Muscle layer of duodenum (tissue), 2 donors: Measurements from ENCODE around the gene SEC14L3.

ENCODE experiments used
- H3K27ac ChIP-seq: one replicate; pipeline ENCODE4 v1.7.0; 2013; ENCODE audit warnings: mild to moderate bottlenecking, low read length
- H3K27me3 ChIP-seq: one replicate; pipeline ENCODE4 v1.7.0; 2013; ENCODE audit warnings: low read depth, mild to moderate bottlenecking, control low read depth, low read length
- H3K36me3 ChIP-seq, 2 donors: one replicate each; pipeline ENCODE4 v1.7.0; 2013; ENCODE audit warnings: low read length in 2 of 2, control low read depth in 1 of 2, mild to moderate bottlenecking in 1 of 2; ENCODE audit not compliant: insufficient read depth in 2 of 2, control insufficient read depth in 1 of 2
- H3K4me1 ChIP-seq, 2 donors: one replicate each; pipeline ENCODE4 v1.7.0; 2013; ENCODE audit warnings: low read length in 2 of 2, mild to moderate bottlenecking in 2 of 2, control low read depth in 1 of 2, moderate library complexity in 1 of 2; ENCODE audit not compliant: insufficient read depth in 2 of 2, control insufficient read depth in 1 of 2
- H3K4me3 ChIP-seq, 2 donors: one replicate each; pipeline ENCODE4 v1.7.0; 2013; ENCODE audit warnings: low read length in 2 of 2, low read depth in 1 of 2, mild to moderate bottlenecking in 1 of 2
- H3K9me3 ChIP-seq, 2 donors: one replicate each; pipeline ENCODE4 v1.7.0; 2013; ENCODE audit warnings: low read length in 2 of 2, control low read depth in 1 of 2, mild to moderate bottlenecking in 1 of 2; ENCODE audit not compliant: control insufficient read depth in 1 of 2
- donor health status: healthy.

The SEC14L3 gene

DNA sequence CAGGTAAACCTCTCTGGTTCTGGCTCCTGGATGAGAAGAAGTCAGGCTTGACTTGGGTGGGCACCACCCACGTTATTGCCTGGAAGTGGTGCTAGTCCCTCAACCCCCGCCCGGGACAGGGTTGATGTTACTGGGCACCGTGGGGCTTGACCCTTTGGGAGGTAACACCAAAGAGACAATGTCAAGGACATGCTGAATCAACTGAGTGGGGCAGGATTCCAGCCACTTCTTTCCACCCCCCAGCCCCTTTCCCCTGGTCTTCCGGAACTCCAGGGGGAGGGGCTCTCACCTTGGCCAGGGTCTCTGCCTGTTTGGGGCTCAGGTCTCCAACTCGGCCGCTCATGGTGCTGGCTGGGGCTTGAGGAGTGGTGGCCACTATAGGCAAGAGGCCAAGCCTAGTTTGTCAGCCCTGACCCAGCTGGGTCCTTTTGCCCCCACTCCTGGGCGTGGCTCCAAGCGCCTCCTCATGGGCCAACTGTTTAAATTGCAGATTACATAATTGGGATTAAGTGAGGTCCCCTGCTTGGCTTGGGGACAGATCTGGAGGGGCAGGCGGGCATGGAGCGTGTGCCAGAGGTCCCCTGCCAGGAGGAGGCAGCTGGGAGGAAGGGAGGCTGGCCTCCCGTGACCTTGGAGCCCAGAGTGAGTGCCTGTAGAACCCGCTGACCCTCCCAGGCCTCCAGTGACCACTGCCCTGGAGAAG lies at the start of gene SEC14L3:
TSS of gene SEC14L3 (minus strand) at position 402 of the 703 bp plus-strand sequence. CDS start at position 343, 59 bp downstream.
- no peak within 1 kb of the TSS for H3K27ac ChIP-seq
- no peaks in the 10 kb centered on the region for H3K36me3 ChIP-seq
- no peaks in the 10 kb centered on the region for H3K9me3 ChIP-seq
- peaks cover 5% of the 10 kb centered on the region for H3K27me3 ChIP-seq
- H3K4me1 ChIP-seq = no peaks in the 10 kb centered on the region
- no peak within 1 kb of the TSS for H3K4me3 ChIP-seq

- Histone ChIP-seq H3K9me3 (no peaks in the 10 kb centered on the region), H3K4me3 (no peak overlapping the region), H3K27me3 (no peaks in the 10 kb centered on the region), H3K36me3 (no peaks in the 10 kb centered on the region), H3K4me1 (no peaks in the 10 kb centered on the region), H3K27ac (no peak overlapping the region)
Observed at GRCh38 chr22:30519842-30520425, 48.1 kb upstream of the SEC14L3 start.

DNA sequence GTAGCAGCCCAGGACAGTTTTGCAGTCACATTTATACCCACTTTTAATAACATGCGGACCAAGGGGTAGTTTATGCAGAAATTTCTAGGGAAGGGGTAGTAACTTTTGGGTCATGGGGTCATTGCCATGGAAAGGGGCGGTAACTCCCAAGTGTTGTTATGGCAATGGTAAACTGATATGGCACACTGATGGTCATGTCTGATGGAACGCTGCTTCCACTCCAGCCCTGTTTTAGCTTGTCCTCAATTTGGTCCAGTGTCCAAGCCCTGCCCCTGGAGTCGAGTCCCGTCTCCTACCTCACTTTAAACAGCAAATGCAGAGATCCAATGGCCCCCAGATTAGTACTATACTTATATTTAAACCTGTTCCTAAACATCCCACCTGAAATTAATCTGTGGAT lies 44.9 kb upstream of the SEC14L3 start:
- H3K27ac ChIP-seq = no peak overlapping the region
- H3K4me1 ChIP-seq = no peaks in the 10 kb centered on the region
- no peaks in the 10 kb centered on the region for H3K36me3 ChIP-seq
- H3K27me3 ChIP-seq = no peaks in the 10 kb centered on the region
- no peak overlapping the region for H3K4me3 ChIP-seq
- peaks cover 0 to 3% of the 10 kb centered on the region in 2 donors for H3K9me3 ChIP-seq

DNA sequence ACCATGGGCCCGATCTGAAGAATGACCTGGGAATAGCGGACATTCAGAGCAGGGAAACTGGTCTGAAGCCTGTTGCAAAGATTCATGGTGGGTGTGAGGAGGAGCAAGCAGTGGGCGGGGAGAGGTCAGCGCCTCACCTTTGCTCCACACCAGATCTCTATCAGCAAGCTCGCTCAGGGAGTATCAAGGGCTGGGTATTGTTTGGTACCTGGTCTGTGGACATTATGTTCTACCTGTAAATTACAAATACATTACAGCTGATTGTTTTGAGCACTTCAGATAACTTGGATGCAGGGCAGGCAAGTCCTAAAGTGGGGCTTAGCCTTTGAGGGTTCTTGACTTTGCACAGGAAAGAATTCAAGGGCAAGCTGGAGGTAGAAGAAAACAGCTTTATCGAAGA lies 44.5 kb upstream of the SEC14L3 start:
- Histone ChIP-seq H3K36me3 (no peaks in the 10 kb centered on the region), H3K27me3 (no peaks in the 10 kb centered on the region), H3K4me1 (no peaks in the 10 kb centered on the region), H3K4me3 (no peak overlapping the region), H3K27ac (no peak overlapping the region), H3K9me3 (peaks cover 0 to 3% of the 10 kb centered on the region in 2 donors)

DNA sequence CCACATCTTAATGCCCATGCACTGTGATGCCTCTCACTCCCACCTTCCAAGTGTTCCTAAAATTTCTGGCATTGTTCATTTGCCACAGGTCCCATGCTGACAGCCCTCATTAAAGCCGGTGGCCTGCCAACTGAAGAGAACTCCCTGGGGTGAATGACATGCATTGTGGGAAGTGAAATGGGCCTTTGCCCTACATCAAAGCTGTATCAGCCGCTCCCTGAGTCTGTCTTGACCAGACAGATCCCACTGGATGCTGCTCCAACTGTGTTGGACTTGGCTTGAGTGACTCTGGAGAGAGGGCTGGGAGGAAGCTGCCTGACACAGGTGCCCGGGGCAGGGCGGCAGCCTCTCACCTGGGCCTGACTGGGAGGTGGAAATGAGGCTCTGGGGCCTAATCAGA lies 42.4 kb upstream of the SEC14L3 start:
- no peaks in the 10 kb centered on the region for H3K4me1 ChIP-seq
- no peak overlapping the region for H3K4me3 ChIP-seq
- no peaks in the 10 kb centered on the region for H3K36me3 ChIP-seq
- H3K27ac ChIP-seq = no peak overlapping the region
- H3K9me3 ChIP-seq = peaks cover 0 to 3% of the 10 kb centered on the region in 2 donors
- no peaks in the 10 kb centered on the region for H3K27me3 ChIP-seq

GRCh38 chr22:30513462-30513861 lies 41.6 kb upstream of the SEC14L3 start:
- Histone ChIP-seq H3K27me3 (no peaks in the 10 kb centered on the region), H3K27ac (no peak overlapping the region), H3K4me3 (no peak overlapping the region), H3K36me3 (no peaks in the 10 kb centered on the region), H3K4me1 (no peaks in the 10 kb centered on the region), H3K9me3 (peaks cover 0 to 3% of the 10 kb centered on the region in 2 donors)

GRCh38 chr22:30511911-30512310 lies 40.1 kb upstream of the SEC14L3 start:
- Histone ChIP-seq H3K4me1 (no peaks in the 10 kb centered on the region), H3K27me3 (no peaks in the 10 kb centered on the region), H3K9me3 (peaks cover 0 to 3% of the 10 kb centered on the region in 2 donors), H3K27ac (no peak overlapping the region), H3K36me3 (no peaks in the 10 kb centered on the region), H3K4me3 (no peak overlapping the region)

DNA sequence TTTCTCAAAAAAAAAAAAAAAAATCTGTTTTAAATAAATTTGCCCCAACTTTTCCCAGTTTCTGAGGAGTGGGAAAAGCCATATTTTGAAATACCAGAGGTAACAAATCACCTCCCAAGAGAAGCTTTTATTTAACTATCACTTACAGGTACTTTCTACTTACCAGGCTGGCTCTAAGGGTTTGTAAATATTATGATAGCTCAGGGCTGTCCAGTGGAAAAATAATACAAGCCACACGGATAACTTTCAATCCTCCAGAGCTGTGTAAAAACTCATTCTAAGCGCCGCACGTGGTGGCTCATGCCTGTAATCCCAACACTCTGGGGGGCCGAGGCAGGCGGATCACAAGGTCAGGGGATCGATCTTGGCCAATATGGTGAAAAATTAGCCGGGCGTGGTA lies 39.3 kb upstream of the SEC14L3 start:
- no peaks in the 10 kb centered on the region for H3K36me3 ChIP-seq
- H3K27ac ChIP-seq = no peak overlapping the region
- H3K9me3 ChIP-seq = peaks cover 0 to 3% of the 10 kb centered on the region in 2 donors

GRCh38 chr22:30508216-30508615 lies 36.4 kb upstream of the SEC14L3 start:
- peaks cover 9% of the 10 kb centered on the region for H3K27me3 ChIP-seq
- H3K4me1 ChIP-seq = peaks cover 0 to 5% of the 10 kb centered on the region in 2 donors
- no peaks in the 10 kb centered on the region for H3K36me3 ChIP-seq
- peaks cover 0 to 1% of the 10 kb centered on the region in 2 donors for H3K9me3 ChIP-seq
- no peak overlapping the region for H3K27ac ChIP-seq
- no peak overlapping the region for H3K4me3 ChIP-seq

More for the DNA sequence above, 39.3 kb upstream of the SEC14L3 start:
- Histone ChIP-seq H3K27me3 (no peaks in the 10 kb centered on the region), H3K4me1 (no peaks in the 10 kb centered on the region), H3K4me3 (no peak overlapping the region)

GRCh38 chr22:30507670-30508069 lies 35.9 kb upstream of the SEC14L3 start:
- Histone ChIP-seq H3K27me3 (peaks cover 9% of the 10 kb centered on the region), H3K36me3 (no peaks in the 10 kb centered on the region), H3K27ac (no peak overlapping the region), H3K9me3 (no peaks in the 10 kb centered on the region), H3K4me3 (no peak overlapping the region), H3K4me1 (peaks cover 0 to 5% of the 10 kb centered on the region in 2 donors)

GRCh38 chr22:30506507-30506968 lies 34.7 kb upstream of the SEC14L3 start:
- Histone ChIP-seq H3K4me1 (peaks cover 0 to 5% of the 10 kb centered on the region in 2 donors), H3K9me3 (no peaks in the 10 kb centered on the region), H3K36me3 (no peaks in the 10 kb centered on the region), H3K27ac (no peak overlapping the region), H3K27me3 (peaks cover 9% of the 10 kb centered on the region), H3K4me3 (no peak overlapping the region)
